Measurements from ENCODE around the gene LSM3. TPM values are rescaled to one million over a fixed set of nuclear protein-coding genes. Genes with fewer than 3 reads are reported as not detected.

LSM3 gene
- total and polyA plus RNA-seq, 2 experiments from 2014 or later = 12.4 to 22.1 TPM

GRCh38 chr3:14186854-14187458, 8.3 kb downstream of the LSM3 start:
- Histone ChIP-seq H3K4me2 (no peak overlapping the region), H3K9me3 (ENCODE audit: low read depth) (no peaks in the 10 kb centered on the region), H4K20me1 (ENCODE audit: insufficient read depth, poor library complexity, severe bottlenecking) (no peaks in the 10 kb centered on the region), H3K9me2 (replicated peaks; ENCODE audit: insufficient read depth) (no peaks in the 10 kb centered on the region), H3K27ac (no peak overlapping the region), H2AFZ (no peak overlapping the region), H3K4me3 (no peak overlapping the region), H3K27me3 (no peaks in the 10 kb centered on the region), H3K36me3 (replicated peaks; ENCODE audit: insufficient read depth, low read depth) (peaks cover 2% of the 10 kb centered on the region), H3K4me1 (ENCODE audit: insufficient read depth) (no peaks in the 10 kb centered on the region), H3K79me2 (peaks cover 53% of the 10 kb centered on the region)
- TF ChIP-seq EZH2 (IDR thresholded peaks at IDR 0.05; ENCODE audit: borderline replicate concordance) = no peak
- no peak for TF ChIP-seq CTCF (IDR thresholded peaks at IDR 0.05; ENCODE audit: poor library complexity)
- no peak for TF ChIP-seq EZH2phosphoT487 (IDR thresholded peaks at IDR 0.05; ENCODE audit: low read depth, severe bottlenecking, unreplicated experiment)
- DNase-seq (ENCODE audit: low spot score) = no peak
- WGBS (ENCODE audit: low lambda C conversion rate, missing lambda C conversion rate) = 96% methylated on average over 5 of the region's 5 CpGs

DNA sequence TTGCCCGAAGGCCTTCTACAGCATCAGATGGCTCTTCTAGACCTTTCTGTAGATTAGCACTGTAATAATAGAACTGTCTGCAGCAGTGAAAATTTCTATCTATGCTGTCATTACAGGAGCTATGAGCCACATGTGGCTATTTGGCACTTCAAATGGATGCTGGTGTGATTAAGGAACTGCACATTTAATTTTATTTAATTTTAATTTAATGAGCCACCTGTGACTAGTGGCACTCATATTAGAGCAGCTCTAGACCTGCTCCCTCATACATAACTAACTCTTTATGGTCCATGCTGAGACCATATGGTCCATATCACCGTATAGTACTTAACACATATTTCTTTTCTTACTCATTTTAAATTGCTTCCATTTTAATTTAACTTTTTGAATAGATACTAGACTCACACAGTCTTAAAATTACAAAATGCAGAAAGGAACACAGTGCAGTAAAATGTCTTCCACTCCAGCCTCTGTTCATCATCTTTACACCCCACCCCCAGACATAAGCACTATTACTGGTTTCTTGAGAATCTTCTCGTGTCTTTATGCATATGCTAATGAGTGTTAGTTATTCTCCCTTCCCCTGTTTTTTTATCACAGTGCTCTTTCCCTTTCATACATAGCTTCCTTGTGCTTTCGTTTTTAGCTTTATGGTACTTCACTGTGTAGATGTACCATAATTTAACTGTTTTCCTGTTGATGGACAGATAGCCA, 9.6 kb downstream of the LSM3 start:
- Histone ChIP-seq H3K9me3 (ENCODE audit: low read depth) (no peaks in the 10 kb centered on the region), H3K4me1 (ENCODE audit: insufficient read depth) (no peaks in the 10 kb centered on the region), H2AFZ (no peak overlapping the region), H3K4me2 (no peak overlapping the region), H3K79me2 (peaks cover 55% of the 10 kb centered on the region), H3K9me2 (replicated peaks; ENCODE audit: insufficient read depth) (no peaks in the 10 kb centered on the region), H4K20me1 (ENCODE audit: insufficient read depth, poor library complexity, severe bottlenecking) (no peaks in the 10 kb centered on the region), H3K4me3 (no peak overlapping the region), H3K27me3 (no peaks in the 10 kb centered on the region), H3K27ac (no peak overlapping the region), H3K36me3 (replicated peaks; ENCODE audit: insufficient read depth, low read depth) (peaks cover 2% of the 10 kb centered on the region)
- DNase-seq (ENCODE audit: low spot score) = no peak
- no peak for TF ChIP-seq CTCF (IDR thresholded peaks at IDR 0.05; ENCODE audit: poor library complexity)
- no peak for TF ChIP-seq EZH2phosphoT487 (IDR thresholded peaks at IDR 0.05; ENCODE audit: low read depth, severe bottlenecking, unreplicated experiment)
- 86% methylated on average over 4 of the region's 4 CpGs for WGBS (ENCODE audit: low lambda C conversion rate, missing lambda C conversion rate)

- H3K27me3 ChIP-seq = no peaks in the 10 kb centered on the region
- 92% methylated on average over 4 of the region's 4 CpGs for WGBS (ENCODE audit: low lambda C conversion rate, missing lambda C conversion rate)
- H3K9me3 ChIP-seq (ENCODE audit: low read depth) = no peaks in the 10 kb centered on the region
- no peaks in the 10 kb centered on the region for H4K20me1 ChIP-seq (ENCODE audit: insufficient read depth, poor library complexity, severe bottlenecking)
- H3K4me2 ChIP-seq = no peak overlapping the region
- H3K79me2 ChIP-seq = peaks cover 34% of the 10 kb centered on the region
- TF ChIP-seq CTCF (IDR thresholded peaks at IDR 0.05; ENCODE audit: poor library complexity) (no peak), EZH2 (IDR thresholded peaks at IDR 0.05; ENCODE audit: borderline replicate concordance) (no peak), EZH2phosphoT487 (IDR thresholded peaks at IDR 0.05; ENCODE audit: low read depth, severe bottlenecking, unreplicated experiment) (no peak)
- no peaks in the 10 kb centered on the region for H3K4me1 ChIP-seq (ENCODE audit: insufficient read depth)
- H3K9me2 ChIP-seq (replicated peaks; ENCODE audit: insufficient read depth) = no peaks in the 10 kb centered on the region
- no peak overlapping the region for H3K4me3 ChIP-seq
- no peak overlapping the region for H2AFZ ChIP-seq
- DNase-seq (ENCODE audit: low spot score) = no peak
- H3K36me3 ChIP-seq (replicated peaks; ENCODE audit: insufficient read depth, low read depth) = no peaks in the 10 kb centered on the region
- H3K27ac ChIP-seq = no peak overlapping the region
Measured at GRCh38 chr3:14194865-14195264, 16.2 kb downstream of the LSM3 start.

Measured in hepatocyte (in vitro differentiated cells).